ENCODE results near the gene SLC16A7.

DNA sequence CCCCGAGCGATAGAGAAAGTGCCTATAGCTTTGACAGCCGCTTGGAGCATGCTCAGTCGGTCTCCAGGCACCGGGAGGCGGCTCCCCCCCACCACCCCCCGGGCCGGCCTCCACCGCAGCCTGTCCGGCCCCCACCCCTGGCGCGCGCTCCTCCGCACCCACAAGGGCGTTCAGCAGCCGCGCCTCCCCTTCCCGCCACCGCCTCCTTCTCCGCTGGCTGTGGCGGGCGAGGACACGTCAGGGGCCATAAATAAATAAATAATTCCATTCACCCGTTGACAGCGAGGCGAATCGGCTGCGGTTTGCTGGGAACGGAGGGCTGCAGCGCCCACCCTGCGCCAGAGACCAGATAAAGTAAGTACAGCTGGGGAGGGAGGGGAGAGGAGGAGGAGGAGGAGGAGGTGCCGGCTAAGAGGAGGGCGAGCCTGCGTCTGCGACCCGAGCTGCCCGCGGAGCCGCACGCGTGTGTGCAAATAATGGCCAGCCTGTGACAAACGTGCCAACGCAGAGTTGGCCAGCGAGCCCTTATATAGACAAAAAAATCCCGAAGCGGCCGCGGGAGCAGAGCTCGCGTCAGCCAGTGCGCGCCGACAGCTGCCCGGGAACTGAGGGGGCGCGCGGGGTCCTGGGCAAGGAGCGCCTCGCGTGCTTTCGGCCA is at the start of gene SLC16A7:
- TF ChIP-seq, protein P1, sequence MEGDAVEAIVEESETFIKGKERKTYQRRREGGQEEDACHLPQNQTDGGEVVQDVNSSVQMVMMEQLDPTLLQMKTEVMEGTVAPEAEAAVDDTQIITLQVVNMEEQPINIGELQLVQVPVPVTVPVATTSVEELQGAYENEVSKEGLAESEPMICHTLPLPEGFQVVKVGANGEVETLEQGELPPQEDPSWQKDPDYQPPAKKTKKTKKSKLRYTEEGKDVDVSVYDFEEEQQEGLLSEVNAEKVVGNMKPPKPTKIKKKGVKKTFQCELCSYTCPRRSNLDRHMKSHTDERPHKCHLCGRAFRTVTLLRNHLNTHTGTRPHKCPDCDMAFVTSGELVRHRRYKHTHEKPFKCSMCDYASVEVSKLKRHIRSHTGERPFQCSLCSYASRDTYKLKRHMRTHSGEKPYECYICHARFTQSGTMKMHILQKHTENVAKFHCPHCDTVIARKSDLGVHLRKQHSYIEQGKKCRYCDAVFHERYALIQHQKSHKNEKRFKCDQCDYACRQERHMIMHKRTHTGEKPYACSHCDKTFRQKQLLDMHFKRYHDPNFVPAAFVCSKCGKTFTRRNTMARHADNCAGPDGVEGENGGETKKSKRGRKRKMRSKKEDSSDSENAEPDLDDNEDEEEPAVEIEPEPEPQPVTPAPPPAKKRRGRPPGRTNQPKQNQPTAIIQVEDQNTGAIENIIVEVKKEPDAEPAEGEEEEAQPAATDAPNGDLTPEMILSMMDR (IDR thresholded peaks at IDR 0.05) = no peak
- TF ChIP-seq POLR2A (IDR thresholded peaks at IDR 0.05) (peak; percentile 57), EP300 (IDR thresholded peaks at IDR 0.05) (no peak)

All from ovary (tissue), 3 donors.